HG02610 (cell line): ENCODE data around the gene HLCS.

ENCODE experiments used
- ATAC-seq: cut with Tn5 transposase; IDR thresholded peaks from one replicate; pipeline ENCODE4 v1.9.1; 2021; ENCODE audit warnings: mild to moderate bottlenecking, moderate library complexity; ENCODE audit not compliant: unreplicated experiment

The HLCS gene

DNA sequence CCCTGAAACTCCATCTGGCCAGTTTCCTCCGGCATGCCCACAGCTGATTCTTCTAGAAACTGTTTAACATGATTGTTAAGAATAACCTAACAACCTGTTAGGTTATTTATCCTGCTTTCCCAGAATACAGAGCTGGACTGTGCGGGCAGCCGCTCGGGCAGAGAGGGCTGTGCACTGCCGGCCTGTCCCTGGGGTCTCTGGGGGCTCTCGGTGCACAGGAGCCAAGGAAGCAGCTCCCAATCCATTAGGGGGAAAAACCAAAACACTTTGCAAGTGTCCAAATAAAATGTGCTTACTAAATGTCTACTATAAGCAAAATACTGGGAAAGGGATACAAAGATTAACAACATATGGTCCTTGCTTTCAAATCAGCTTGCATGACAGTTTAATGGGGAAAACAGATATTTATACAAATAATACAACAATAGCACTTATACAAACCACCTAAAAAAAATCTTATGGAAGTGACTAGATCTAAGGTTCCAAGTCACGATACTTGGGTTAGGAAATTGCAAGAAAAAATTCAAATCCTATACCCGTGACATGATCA, 50.7 kb downstream of the HLCS start:
- no peak for ATAC-seq

- ATAC-seq = no peak
Observed at GRCh38 chr21:36915014-36915695, 51.3 kb downstream of the HLCS start.

GRCh38 chr21:36914244-36915013, 52.0 kb downstream of the HLCS start:
- no peak for ATAC-seq

DNA sequence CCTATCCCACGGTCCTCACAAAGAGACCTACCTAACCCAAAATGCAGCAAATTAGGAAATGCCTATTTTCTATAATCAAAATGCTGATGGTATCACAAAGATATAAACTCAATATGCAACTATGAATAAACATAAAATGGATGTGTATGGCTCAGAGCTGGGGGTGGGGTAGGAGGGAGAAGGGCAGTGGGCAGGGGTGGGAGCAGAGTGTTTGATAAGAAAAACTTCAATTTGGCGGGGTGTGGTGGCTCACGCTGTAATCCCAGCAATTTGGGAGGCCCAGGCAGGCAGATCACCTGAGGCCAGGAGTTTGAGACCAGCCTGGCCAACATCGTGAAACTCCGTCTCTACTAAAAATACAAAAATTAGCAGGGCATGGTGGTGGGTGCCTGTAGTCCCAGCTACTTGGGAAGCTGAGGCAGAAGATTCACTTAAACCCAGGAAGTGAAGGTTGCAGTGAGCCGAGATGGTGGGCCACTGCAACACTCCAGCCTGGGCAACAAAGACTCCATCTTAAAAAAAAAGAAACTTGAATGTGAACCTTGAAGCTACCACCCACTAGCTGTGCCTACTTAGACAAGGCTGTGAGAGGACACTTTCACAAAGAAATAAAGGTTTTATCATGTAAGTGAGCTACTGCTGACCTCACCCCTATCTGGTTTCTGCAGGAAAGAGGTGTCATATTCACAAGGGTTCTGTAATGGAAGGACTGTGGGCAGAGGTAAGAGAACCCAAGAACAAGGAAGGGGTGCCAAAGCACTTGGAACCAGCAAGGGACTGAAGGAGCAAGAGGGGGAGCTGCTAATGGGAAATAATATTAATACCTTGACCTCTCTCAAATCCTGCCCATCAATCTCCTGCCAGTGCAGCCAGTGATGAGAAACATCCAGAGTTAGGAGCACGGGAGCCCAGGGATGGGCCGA, 53.0 kb downstream of the HLCS start:
- no peak for ATAC-seq

- ATAC-seq = no peak
Observed at GRCh38 chr21:36910581-36911307, 55.7 kb downstream of the HLCS start.

DNA sequence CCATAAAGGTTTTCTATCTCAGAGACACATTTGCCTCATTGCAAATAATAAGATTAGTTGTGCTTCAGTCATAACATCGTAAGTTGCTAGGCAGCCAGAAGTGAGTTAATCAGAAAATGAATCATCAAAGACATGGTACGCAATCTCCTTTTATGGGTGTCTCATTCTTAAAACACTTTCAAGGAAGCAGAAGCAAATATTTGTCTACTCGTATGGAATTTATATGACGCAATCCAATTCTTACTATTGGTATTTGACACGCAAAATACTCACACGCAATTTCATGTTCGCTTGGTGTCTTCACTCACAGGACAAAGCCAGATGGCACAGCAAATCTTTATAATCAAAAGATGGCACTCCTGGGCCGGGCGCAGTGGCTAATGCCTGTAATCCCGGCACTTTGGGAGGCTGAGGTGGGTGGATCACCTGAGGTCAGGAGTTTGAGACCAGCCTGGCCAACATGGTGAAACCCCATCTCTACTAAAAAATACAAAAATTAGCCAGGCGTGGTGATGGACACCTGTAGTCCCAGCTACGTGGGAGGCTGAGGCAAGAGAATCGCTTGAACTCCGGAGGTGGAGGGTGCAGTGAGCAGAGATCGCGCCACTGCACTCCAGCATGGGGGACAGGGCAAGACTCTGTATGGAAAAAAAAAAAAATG, 56.4 kb downstream of the HLCS start:
- no peak for ATAC-seq

DNA sequence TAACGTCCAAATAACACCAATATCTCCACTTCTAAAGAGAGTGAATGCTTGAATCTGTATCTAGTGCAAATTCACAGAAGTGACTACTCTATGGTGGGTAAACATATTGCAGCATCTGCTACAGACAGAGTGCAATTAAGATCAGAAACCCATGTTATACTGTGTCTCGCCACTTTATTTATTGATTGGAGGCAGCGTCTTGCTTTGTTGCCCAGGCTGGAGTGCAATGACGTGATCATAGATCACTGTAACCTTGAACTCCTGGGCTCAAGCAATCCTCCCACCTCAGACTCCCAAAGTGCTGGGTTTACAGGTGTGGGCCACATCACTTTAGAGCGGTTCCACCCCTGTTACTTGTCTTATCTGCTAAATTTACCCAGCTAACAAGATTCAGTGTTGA, 57.0 kb downstream of the HLCS start:
- no peak for ATAC-seq

DNA sequence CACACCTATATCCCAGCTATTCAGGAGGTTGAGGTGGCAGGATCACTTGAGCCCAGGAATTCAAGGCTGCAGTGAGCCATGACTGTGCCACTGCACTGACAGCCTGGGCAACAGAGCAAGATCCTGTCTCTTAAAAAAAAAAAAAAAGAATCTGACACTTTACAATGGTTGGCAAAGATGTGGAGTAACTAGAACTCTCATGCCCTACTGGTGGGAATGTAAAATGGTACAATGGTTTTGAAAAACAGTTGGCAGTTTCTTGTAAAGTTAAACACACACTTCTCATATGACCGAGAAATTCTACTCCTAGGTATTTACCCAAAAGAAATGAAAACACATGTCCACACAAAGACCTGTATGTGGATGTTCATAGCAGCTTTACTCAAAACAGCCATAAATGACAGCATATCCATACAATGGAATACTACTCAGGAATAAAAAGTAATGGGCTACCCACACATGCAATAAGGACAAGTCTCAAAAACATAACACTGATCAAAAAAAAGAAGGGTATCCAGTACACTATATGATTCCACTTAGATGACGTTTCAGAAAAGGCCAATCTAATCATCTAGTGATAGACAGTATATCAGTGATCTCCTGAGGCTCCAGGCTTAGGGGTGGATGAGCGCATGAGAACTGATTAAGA, 58.1 kb downstream of the HLCS start:
- no peak for ATAC-seq

DNA sequence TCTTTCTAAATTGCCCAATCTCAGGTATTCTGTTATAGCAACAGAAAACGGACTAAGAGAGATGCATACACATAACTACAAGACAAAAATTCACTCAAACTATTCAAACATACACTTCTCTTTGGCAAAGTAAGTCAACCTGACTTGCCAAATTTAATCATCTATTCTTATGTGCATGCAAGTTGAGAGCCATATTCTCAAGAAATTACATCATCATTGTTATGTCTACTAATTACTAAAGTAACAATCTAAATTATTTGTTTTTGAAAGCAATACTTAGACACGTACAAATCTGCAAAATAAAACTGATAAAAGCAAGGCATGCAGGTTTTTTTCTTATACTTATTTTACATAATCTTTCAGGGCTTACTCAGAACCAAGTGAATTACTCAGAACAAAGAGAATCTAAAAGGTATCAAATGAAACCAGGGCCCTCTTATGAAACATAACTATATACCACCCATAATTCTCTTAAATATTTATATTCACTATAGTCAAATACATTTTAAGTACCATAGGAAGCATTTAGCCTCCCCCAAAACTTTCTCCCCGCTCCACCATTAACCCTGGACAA, 62.3 kb downstream of the HLCS start:
- no peak for ATAC-seq

DNA sequence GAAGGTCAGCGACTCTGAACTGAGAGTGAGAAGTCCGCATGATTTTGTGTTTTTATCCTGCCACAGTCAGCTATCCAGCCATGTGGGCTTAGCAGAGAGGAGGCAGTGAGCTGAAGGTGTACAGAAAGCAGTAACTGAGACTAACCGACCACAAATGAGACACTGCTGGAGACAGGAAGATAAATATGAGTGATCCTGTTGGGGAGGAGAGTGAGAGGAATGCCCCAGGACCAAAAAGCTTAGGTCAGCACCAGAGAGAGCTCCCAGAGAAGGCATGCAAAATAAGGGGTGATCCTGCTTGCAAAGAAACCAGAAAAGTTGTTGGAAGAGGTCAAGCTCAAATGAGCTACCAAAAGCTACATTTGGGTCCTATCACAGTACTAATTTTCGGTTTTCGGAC, 63.7 kb downstream of the HLCS start:
- no peak for ATAC-seq

DNA sequence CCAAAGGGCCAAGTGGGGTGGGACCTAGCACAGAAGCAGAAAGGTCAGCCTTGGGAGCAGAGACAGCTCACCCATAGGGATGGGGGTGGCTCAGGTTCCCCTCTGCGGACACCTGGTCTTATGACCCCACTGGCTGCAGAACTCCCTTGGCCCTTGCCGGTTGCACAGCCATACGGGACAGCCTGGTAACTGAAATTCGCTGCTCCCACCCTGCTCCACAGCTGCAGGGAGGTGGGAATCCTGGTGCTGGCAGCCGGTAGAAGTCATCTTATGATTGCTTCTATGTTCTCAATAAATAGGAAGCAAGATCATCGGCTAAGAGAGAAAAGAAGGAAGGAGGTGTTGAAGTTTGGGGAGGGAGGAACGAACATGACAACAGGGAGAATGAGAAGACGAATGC, 64.1 kb downstream of the HLCS start:
- ATAC-seq = no peak

GRCh38 chr21:36901575-36901974, 64.9 kb downstream of the HLCS start:
- ATAC-seq = no peak

DNA sequence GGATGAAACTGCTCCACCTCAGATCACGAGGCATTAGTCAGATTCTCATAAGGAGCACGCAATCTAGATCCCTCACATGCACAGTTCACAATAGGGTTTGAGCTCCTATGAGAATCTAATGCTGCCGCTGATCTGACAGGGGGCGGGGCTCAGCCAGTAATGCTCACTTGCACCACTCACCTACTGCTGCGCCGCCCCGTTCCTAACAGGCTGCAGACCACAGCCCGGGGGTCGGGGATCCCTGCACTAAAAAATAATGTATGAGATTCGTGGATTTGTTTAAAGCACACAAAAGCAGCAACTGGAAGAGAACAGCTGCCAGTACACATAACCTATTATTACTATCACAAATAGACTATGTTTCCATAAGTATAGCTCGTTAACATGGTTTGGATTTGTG, 72.9 kb downstream of the HLCS start:
- no peak for ATAC-seq

GRCh38 chr21:36892201-36892600, 74.3 kb downstream of the HLCS start:
- no peak for ATAC-seq

DNA sequence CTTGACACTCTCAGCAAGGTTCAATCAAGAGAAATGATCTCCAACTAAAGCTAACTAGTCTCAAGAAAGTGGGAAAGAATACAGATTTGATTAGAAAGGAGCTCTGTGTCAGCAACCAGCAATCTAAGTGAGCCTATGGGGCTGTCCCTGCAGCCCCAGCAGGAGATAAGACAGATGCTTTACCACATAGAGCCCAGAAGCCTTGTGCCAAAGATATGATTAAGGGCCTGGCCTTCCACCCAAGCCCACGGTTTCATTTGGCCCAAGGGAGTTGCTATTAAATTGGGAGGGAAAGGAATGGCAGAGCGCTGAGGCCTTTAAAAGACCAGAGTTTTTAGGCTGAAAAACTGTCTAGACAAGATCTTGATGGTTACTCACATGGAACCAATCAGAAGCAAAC, 74.8 kb downstream of the HLCS start:
- no peak for ATAC-seq

- no peak for ATAC-seq
Observed at GRCh38 chr21:36891121-36891520, 75.3 kb downstream of the HLCS start.

- no peak for ATAC-seq
Observed at GRCh38 chr21:36890086-36890485, 76.4 kb downstream of the HLCS start.

DNA sequence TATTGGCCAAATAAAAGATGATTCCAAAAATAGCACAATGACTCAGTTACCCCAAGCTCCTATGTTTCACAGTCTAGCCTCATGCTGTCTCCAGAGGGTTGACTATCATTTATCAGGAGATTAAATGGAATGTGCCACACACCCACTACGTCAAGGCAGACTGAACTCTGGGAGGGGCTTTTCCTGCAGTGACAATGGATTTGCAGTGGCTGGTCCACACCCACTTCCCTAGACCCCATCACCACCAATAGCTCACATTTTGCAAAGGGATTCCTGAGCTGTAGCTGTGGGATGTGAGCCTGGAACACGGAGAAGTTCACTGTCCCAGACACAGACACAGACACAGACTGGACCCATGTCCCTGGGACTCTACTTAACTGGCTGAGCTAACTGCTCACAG, 77.1 kb downstream of the HLCS start:
- no peak for ATAC-seq

GRCh38 chr21:36888466-36888865, 78.0 kb downstream of the HLCS start:
- ATAC-seq = no peak
